NCI-H146 (cell line): ENCODE measurements around the gene NFKBIZ.
"Not testable (repeated sequence)": the region's sequence is repeated elsewhere in the genome, so short reads cannot be mapped to it uniquely, and the experiment has no call there.

Experiments used
- DNase-seq: peaks from one replicate; lab custom pipeline; 2025; lab: John Stamatoyannopoulos, UW

Gene NFKBIZ

DNA sequence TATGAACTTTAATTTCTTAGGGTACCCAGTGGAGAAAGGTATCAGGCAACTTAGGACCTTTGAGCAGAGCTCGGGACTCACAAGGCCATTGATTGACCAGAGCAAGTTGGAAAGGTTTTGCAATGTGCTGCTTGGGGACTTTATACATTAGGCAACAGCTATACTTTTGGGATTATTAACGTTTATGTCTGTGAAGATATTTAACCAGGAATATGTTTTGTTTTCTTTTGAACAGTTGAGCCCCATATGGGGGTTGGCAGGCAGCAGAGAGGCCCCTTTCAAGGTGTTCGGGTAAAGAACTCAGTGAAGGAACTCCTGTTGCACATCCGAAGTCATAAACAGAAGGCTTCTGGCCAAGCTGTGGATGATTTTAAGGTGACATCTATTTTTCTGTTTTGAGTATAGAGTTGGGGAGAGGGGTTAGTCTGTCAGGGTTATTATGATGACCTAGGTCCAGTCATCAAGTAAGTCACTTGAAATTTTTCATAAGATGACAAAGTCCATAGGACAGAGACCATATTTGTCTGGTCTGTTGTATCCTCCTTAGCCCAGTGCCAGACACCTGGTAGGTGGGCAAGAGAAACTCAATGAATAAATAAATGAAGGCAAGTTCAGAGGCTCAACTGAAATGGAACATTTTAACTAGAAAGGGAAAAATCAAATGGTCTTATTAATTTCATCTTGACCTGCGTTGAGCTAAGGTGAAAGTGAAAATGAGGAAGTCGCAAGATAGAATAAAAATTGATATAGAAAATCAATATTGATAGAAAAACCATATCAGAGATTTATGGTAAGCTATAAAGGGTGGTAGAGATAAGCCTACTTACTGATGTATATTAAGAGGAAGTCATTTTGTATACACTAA lies 2.8 kb downstream of the NFKBIZ start:
- no peak for DNase-seq

DNA sequence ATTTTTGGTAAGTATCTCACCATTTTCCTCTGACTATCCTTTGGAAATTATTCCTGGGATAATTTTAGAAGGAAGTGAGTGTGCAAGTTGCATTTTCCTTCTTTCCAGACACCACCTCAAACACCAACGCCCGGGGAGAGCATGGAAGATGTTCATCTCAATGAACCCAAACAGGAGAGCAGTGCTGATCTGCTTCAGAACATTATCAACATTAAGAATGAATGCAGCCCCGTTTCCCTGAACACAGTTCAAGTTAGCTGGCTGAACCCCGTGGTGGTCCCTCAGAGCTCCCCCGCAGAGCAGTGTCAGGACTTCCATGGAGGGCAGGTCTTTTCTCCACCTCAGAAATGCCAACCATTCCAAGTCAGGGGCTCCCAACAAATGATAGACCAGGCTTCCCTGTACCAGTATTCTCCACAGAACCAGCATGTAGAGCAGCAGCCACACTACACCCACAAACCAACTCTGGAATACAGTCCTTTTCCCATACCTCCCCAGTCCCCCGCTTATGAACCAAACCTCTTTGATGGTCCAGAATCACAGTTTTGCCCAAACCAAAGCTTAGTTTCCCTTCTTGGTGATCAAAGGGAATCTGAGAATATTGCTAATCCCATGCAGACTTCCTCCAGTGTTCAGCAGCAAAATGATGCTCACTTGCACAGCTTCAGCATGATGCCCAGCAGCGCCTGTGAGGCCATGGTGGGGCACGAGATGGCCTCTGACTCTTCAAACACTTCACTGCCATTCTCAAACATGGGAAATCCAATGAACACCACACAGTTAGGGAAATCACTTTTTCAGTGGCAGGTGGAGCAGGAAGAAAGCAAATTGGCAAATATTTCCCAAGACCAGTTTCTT lies 3.9 kb downstream of the NFKBIZ start:
- DNase-seq: no peak

- DNase-seq: no peak
These were observed 4.7 kb downstream of the NFKBIZ start for GRCh38 chr3:101853982-101854381.

- DNase-seq: no peak
These were observed 5.4 kb downstream of the NFKBIZ start for GRCh38 chr3:101854608-101855304.

DNA sequence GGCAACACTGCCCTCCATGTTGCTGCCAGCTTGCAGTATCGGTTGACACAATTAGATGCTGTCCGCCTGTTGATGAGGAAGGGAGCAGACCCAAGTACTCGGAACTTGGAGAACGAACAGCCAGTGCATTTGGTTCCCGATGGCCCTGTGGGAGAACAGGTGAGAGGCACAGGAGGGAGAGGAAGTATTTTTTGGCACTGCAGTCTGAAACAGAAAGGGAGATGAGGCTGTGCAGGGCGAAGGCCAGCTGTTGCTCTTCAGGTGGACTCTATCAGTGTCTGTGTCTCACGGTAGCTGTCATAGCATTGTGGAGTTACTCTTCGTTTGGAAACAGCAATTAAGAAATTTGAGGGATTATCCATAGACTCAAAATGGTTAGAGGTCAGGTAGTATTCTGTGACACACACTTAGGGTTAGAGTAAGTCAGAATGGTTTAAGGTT lies 8.0 kb downstream of the NFKBIZ start:
- no peak for DNase-seq

- no peak for DNase-seq
These were observed 9.2 kb downstream of the NFKBIZ start for GRCh38 chr3:101858464-101859030.

- DNase-seq: no peak
These were observed 10.7 kb downstream of the NFKBIZ start for GRCh38 chr3:101859882-101860448.

DNA sequence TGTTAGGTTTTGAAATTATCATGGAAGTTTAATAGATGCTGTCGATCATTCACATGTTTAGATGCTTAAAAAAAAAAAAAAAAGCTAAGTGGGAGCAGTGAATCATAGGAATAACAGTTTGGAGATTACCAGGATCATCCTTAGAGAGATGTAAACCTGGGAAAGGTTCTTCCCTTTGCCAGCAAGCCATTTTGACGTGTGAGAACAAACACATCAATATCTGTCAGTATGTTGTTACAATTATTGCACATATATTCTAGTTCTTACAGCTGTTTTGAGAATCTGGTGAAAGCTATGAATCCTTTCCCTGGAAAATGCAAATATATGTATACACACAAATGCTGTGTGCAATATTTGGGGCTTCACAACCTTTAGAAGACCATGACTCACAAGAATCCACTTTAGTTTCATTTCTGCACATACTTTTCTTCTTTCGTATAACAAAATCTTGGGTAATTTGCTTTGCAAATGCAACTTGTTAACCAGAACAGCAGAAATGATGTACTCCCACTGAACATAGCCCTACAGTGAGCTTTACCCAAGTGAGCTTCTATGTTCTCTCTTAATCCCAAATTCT lies 12.0 kb downstream of the NFKBIZ start:
- no peak for DNase-seq

DNA sequence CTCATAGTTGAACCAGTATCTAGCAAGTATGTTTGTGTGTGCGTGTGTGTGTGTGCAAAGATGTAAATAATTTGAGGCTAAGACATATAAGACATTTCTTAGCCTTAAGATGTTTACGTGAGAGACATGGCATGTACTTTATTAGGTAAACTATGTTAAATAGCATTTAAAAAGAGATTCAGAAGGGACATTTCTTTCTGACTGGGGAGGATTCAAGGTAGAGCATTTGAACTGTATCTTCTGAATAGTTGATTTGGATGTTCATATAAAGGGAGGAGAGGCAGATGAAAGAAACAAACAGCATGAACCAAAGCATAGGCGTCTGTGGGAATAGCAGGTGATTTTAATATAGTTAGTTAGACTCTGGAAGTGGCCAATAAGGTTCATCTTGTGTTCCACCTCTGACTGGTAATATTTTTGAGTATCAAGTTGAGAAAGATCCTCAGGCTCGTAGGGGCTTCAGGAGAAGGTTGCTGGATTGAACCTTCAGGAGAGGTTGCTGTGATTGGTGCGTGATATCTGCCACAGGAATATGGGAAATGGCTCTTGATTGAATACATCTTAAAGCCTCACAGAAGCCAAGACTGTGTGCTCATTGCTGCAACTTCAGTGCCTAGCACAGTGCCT lies 12.6 kb downstream of the NFKBIZ start:
- no peak for DNase-seq

DNA sequence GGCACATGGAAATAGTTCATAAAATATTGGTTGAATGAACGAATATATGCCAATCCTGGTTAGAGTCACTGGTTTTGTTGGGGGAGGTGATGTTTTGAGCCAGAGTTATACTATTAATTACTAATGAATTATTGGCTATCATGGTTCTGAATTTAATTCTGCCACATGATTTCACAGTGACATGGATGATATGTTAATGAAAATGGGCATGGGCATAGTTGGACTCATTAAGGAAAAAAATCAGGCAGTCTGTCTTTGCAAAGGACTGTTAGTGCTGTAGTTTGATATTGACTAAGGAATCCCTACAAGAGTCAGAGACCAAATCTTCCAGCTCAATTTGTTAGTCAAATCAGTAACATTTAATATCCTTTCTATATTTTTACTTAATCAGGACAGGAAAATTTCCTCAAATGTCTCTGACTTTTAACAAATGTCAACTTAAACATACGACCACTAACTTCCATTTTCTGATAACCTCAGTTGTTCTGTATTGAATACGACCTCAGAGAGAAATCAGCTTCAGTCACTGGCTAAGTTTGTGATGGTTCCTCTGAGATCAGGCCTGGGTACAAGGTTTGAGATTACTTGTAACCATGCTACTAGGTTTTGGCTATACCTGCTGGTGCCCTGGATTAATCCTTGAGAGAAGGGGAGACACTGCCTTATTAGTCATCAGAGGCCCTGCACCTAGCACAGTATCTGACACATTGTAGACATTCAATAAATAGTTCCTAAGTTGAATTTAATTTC lies 13.3 kb downstream of the NFKBIZ start:
- DNase-seq: no peak

DNA sequence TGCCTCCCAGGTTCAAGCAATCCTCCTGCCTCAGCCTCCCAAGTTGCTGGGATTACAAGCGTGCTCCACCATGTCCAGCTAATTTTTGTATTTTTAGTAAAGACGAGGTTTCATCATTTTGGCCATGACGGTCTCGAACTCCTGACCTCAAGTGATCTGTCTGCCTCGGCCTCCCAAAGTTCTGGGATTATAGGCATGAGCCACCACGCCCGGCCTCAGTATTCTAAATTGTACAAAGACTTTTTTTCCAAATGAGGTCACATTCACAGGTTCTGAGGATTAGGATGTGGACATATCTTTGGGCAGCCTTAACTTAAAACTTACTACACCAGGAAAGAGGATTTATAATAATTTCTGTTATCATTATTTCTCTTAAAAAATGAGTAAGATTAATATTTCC lies 15.6 kb downstream of the NFKBIZ start:
- DNase-seq: not testable (repeated sequence)

- DNase-seq: no peak
These were observed 16.6 kb downstream of the NFKBIZ start for GRCh38 chr3:101865751-101866509.

DNA sequence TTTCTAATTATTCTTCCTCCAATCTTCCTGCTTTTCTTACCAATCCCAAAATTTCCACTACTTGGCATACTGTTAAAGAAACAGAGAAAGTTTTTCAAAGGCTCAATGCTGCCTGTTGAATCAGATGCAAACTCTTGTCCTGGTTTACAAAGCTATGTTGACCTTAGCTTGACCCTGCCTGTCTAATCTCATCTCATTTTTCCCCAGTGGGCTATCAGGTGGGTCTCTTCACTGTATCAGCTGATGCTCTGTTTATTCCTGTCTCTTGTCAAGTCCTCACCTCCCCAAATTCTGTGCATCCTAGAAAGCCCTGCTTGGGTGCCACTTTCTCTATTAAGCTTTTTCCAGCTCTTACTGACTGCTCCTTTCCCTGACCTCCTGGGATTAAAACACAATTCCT lies 18.2 kb downstream of the NFKBIZ start:
- DNase-seq: no peak

GRCh38 chr3:101867996-101868395 lies 18.7 kb downstream of the NFKBIZ start:
- no peak for DNase-seq

- DNase-seq: no peak
These were observed 19.5 kb downstream of the NFKBIZ start for GRCh38 chr3:101868534-101869464.

DNA sequence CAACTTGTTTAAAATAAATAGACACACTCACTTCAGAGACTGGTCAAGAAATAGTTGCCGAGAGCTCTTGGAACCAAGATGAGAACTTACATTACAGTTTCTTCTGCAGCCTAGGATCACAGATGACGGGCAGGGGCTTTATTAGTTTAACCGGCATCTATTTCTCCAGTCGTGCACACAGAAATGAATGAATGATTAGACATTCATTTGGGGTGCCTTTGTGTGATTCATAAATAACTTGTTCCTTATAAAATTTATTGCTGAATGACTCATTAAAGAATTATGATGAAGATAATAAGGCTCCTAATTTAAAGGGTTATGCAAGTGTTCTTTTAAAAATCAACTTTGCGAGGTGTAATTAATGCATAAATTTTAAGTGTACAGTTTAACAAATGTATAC lies 20.8 kb downstream of the NFKBIZ start:
- DNase-seq: no peak

DNA sequence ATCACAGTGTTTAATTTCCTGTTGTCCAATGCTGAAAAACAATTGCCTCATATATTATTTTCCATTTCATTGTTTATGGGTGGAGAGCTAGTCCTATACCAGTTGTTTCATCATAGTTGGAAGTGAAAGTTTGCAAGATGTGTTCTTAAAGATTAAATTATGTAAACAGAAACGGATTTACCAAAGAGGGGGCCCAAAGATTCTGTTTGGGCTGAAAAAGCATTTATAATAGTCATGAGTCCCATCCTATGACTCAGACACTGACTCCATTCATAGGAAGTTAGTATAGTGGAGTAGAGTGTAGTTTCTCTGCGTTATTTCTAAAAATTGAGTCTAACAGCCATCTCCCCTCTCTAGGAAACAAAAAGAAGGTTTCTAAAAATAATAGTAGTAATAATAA lies 24.3 kb downstream of the NFKBIZ start:
- no peak for DNase-seq

GRCh38 chr3:101876142-101876541 lies 26.8 kb downstream of the NFKBIZ start:
- DNase-seq: no peak
